HepG2 (cell line): ENCODE data around the gene TCOF1. TPM values are rescaled to one million over a fixed set of nuclear protein-coding genes. Genes with fewer than 3 reads are reported as not detected.

Experiments
- ELF1 ChIP-seq: sonication (generic); formaldehyde crosslinking; IDR thresholded peaks from 2 replicates; pipeline ENCODE4 v1.4.0; 2020; ENCODE audit warnings: missing genetic modification reagents
- GABPA ChIP-seq, 2 experiments: IDR thresholded peaks; 2 replicates each; pipeline ENCODE4 v1.6.1; 2011 to 2016; ENCODE audit warnings: low read depth in 2 of 2, low read length in 1 of 2, missing biosample characterization in 1 of 2, missing genetic modification characterization in 1 of 2
- JUNB ChIP-seq: sonication (generic); formaldehyde crosslinking; IDR thresholded peaks from 2 replicates; pipeline ENCODE4 v1.8.0; 2022; ENCODE audit warnings: missing genetic modification reagents, mild to moderate bottlenecking, borderline replicate concordance
- NCOA1 ChIP-seq: sonication (generic); formaldehyde crosslinking; IDR thresholded peaks from 2 replicates; pipeline ENCODE4 v1.9.0; 2021; ENCODE audit warnings: missing genetic modification reagents
- ONECUT2 ChIP-seq: sonication (generic); formaldehyde crosslinking; IDR thresholded peaks from 2 replicates; pipeline ENCODE4 v1.4.0; 2020; ENCODE audit warnings: missing genetic modification reagents
- PRDM10 ChIP-seq: sonication (generic); formaldehyde crosslinking; IDR thresholded peaks from 2 replicates; pipeline ENCODE4 v1.4.0; 2020; ENCODE audit warnings: low read depth, missing genetic modification reagents
- SOX6 ChIP-seq, 2 experiments: fragments of 450-650 bp in 1 of 2; sonication (generic) in 1 of 2; formaldehyde crosslinking in 1 of 2; IDR thresholded peaks; 2 replicates each; pipeline versions ENCODE4 v1.4.0 to v1.6.1; 2017 to 2020; ENCODE audit warnings: antibody characterized with exemption in 1 of 2, mild to moderate bottlenecking in 1 of 2, missing genetic modification reagents in 1 of 2
- THAP9 ChIP-seq: sonication (generic); formaldehyde crosslinking; IDR thresholded peaks from 2 replicates; pipeline ENCODE4; 2020; ENCODE audit warnings: missing genetic modification reagents, mild to moderate bottlenecking, borderline replicate concordance
- ZBTB25 ChIP-seq: IDR thresholded peaks from 2 replicates; pipeline ENCODE4 v1.6.1; 2018; ENCODE audit warnings: missing genetic modification reagents
- ZNF10 ChIP-seq: sonication (generic); formaldehyde crosslinking; IDR thresholded peaks from 2 replicates; pipeline ENCODE4 v1.4.0; 2020; ENCODE audit warnings: mild to moderate bottlenecking, low read depth, missing genetic modification reagents, borderline replicate concordance
- ZNF224 ChIP-seq: sonication (generic); formaldehyde crosslinking; IDR thresholded peaks from 2 replicates; pipeline ENCODE4 v1.5.0; 2020; ENCODE audit warnings: mild to moderate bottlenecking, missing genetic modification reagents
- ZNF430 ChIP-seq: sonication (generic); formaldehyde crosslinking; IDR thresholded peaks from 2 replicates; pipeline ENCODE4 v1.9.0; 2021; ENCODE audit warnings: mild to moderate bottlenecking, missing genetic modification reagents
- ZNF616 ChIP-seq: sonication (generic); formaldehyde crosslinking; IDR thresholded peaks from 2 replicates; pipeline ENCODE4 v1.5.0; 2020; ENCODE audit warnings: low read depth, mild to moderate bottlenecking, missing genetic modification reagents
- ZNF7 ChIP-seq: IDR thresholded peaks from 2 replicates; pipeline ENCODE4 v1.6.1; 2016; ENCODE audit warnings: missing biosample characterization, missing genetic modification reagents
- polyA plus RNA-seq, 8 experiments: library from polyadenylated mRNA; depleted of rRNA in 3 of 8; stranded (reverse) in 7 of 8; unstranded in 1 of 8; fragments of >200 nt; fragmentation: Illumina TruSeq in 4 of 8; extraction: Trizol in 4 of 8; gene quantifications; 2 replicates each; pipeline versions ENCODE4 v1.2.1 to v1.2.3, GENCODE V29; 2011 to 2016; ENCODE audit warnings: low read depth in 4 of 8, missing spikeins in 1 of 8, mixed read lengths in 1 of 8; ENCODE audit not compliant: insufficient read depth in 1 of 8
- total RNA-seq, 5 experiments: library from RNA; depleted of rRNA; stranded (reverse); fragments of >200 nt; fragmentation: Illumina TruSeq; extraction: Trizol; gene quantifications; 2 replicates each; pipeline ENCODE4 v1.2.3, GENCODE V29; 2016; ENCODE audit warnings: low read depth in 1 of 5

Gene TCOF1
- total and polyA plus RNA-seq, 2 of the 13 experiments (the other 11 are each of a cell fraction or from before 2014, with no cell fraction given) = 10.1 to 41.6 TPM

- TF ChIP-seq ZBTB25 = no peak
- TF ChIP-seq NCOA1 = no peak
- TF ChIP-seq SOX6 (IDR thresholded peaks at IDR 0.05) = no peak
- TF ChIP-seq SOX6 (CRISPR knock-in tag; IDR thresholded peaks at IDR 0.05) = no peak
- no peak for TF ChIP-seq GABPA (IDR thresholded peaks at IDR 0.05; ENCODE audit: low read depth, low read length)
- TF ChIP-seq GABPA (CRISPR knock-in tag; IDR thresholded peaks at IDR 0.05; ENCODE audit: low read depth) = peak; percentile 6; the same call in 1 of the 2 replicates
- no peak for TF ChIP-seq ZNF10 (CRISPR knock-in tag)
- TF ChIP-seq PRDM10 = no peak
- no peak for TF ChIP-seq ELF1 (CRISPR knock-in tag)
- no peak for TF ChIP-seq ZNF7
- TF ChIP-seq JUNB = no peak
- TF ChIP-seq ONECUT2 (CRISPR knock-in tag) = 0 out of 2 replicates have a peak, but pooled peaks have one; percentile 49
- no peak for TF ChIP-seq ZNF430 (CRISPR knock-in tag)
- no peak for TF ChIP-seq ZNF224 (CRISPR knock-in tag)
- TF ChIP-seq THAP9 = no peak
- no peak for TF ChIP-seq ZNF616
Observed at GRCh38 chr5:150448334-150448733, 90.8 kb downstream of the TCOF1 start (continued).
